BE2C (cell line): ENCODE results near the gene CYBA.

Experiments
- DNase-seq: peaks from one replicate; pipeline ENCODE4 v3.0.0-alpha.2; 2020
- H3K27me3 ChIP-seq: fragments of 250-450 bp; sonication (Bioruptor Pico); 2 replicates; pipeline ENCODE4 v1.5.1; 2020; ENCODE audit warnings: mild to moderate bottlenecking
- H3K36me3 ChIP-seq: fragments of 250-450 bp; sonication (Bioruptor Pico); 2 replicates; pipeline ENCODE4 v1.5.1; 2020; ENCODE audit warnings: mild to moderate bottlenecking
- H3K4me1 ChIP-seq: fragments of 250-450 bp; sonication (Bioruptor Pico); 2 replicates; pipeline ENCODE4 v1.5.1; 2020
- H3K4me3 ChIP-seq: 2 replicates; pipeline ENCODE4 v1.5.1; 2011; ENCODE audit warnings: low read depth, low read length
- H3K9me3 ChIP-seq: fragments of 250-450 bp; sonication (Bioruptor Pico); 2 replicates; pipeline ENCODE4 v1.5.1; 2020
- CTCF ChIP-seq: IDR thresholded peaks from 2 replicates; pipeline ENCODE4 v1.5.1; 2012; ENCODE audit warnings: mild to moderate bottlenecking, low read depth, low read length

CYBA gene

DNA sequence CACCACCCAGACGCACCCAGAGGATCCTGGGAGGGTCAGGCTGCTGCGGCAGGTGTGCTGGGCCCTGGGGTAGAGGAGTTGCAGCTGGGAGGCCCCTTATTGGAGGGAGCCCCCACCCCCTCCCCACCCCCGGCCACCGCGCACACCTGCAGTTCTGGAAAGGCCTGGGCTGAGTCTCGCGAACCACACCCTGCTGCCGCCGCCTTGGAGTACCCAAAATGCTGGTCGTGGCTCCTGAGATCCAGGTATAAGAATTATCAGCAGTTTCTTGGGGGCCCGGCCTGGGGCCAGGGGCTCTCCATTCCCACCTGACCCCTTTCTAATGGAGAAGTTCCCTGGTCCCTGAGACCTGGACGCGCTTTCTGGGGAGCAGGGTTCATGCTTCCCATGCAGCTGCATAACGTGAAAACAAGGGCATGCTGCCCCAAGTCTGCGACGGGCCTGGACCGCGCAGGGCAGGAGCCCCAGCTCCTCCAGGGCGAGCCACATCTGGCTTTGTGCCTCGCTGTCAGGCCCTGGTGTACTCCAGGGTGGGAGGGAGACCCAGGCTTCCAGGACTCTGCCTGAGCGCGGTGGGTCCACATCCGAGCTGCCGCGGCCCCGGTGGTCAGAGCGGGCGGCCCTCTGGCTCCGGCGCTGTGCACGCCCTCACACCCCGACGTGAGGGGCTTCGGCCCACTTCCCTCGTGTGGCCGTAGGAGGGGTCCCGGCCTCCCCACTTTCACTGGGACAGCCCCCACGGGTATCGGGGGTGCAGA lies 42.7 kb upstream of the CYBA start:
- Histone ChIP-seq H3K36me3 (peaks cover 7% of the 10 kb centered on the region), H3K4me3 (no peak overlapping the region), H3K9me3 (no peaks in the 10 kb centered on the region), H3K27me3 (no peaks in the 10 kb centered on the region), H3K4me1 (no peaks in the 10 kb centered on the region)
- no peak for DNase-seq
- TF ChIP-seq CTCF: no peak

DNA sequence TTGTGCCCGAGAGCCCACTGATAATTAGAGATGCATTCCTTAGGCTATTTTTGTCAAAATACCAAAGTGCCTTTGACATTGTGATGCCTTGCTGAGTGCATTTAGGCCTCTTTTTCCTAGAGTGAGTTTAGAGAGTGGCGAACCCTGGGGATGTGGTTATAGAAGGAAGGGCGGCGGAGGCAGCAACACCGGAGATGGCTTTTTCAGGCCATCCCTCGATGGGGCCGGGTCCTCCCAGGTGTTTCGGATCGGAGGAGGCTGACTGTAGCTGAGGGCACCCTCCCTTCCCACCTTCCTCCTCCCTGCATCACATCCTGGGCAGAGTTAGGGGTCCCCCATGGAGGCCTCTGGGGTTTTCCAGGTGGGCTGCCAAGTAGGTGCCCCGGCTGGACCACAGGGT lies 42.0 kb upstream of the CYBA start:
- no peak for DNase-seq
- H3K36me3 ChIP-seq: peaks cover 4% of the 10 kb centered on the region; the same call in 1 of the 2 replicates
- no peaks in the 10 kb centered on the region for H3K9me3 ChIP-seq
- H3K4me3 ChIP-seq: no peak overlapping the region
- no peak for TF ChIP-seq CTCF
- no peaks in the 10 kb centered on the region for H3K27me3 ChIP-seq
- no peaks in the 10 kb centered on the region for H3K4me1 ChIP-seq

GRCh38 chr16:88691924-88692560 lies 41.2 kb upstream of the CYBA start:
- Histone ChIP-seq H3K4me3 (no peak overlapping the region), H3K4me1 (no peaks in the 10 kb centered on the region), H3K27me3 (peaks cover 4% of the 10 kb centered on the region), H3K36me3 (peaks cover 4% of the 10 kb centered on the region; the same call in 1 of the 2 replicates), H3K9me3 (no peaks in the 10 kb centered on the region)
- TF ChIP-seq CTCF: no peak
- DNase-seq: no peak

DNA sequence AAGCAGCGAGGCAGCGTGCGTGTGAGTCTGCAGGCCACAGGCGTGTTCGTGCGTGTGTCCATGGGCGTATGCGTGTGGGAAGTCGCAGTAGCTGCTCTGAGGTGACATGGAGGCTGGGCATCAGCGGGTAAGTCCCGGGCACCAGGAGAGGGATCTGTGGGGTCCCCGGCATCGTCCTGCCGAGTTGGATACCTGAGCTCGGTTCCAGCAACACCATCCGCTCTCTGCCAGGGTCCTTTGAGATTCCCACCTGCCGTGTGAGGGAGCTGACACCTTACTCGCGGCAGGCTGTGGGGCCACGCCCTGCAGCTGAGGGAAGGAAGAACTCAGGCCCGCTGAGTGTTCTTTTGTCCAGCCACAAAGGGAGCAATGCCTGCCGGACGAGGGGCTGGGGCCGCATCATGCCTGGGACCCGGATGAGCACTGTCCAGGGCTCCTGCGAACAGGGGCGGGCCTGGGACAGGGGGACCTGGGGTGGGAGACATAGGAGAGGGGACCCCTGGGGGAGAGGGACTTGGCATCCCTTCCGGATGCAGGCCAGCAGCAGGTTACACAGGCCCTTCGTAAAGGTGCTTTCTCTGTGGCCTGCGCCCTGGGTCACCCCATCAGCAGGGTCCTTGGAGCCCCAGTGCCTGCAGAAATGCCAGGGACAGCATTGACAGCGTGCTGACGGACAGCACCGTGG lies 40.4 kb upstream of the CYBA start:
- H3K9me3 ChIP-seq: no peaks in the 10 kb centered on the region
- peaks cover 4% of the 10 kb centered on the region; the same call in 1 of the 2 replicates for H3K36me3 ChIP-seq
- H3K27me3 ChIP-seq: peaks cover 9% of the 10 kb centered on the region
- no peaks in the 10 kb centered on the region for H3K4me1 ChIP-seq
- no peak for DNase-seq
- no peak for TF ChIP-seq CTCF
- H3K4me3 ChIP-seq: no peak overlapping the region

GRCh38 chr16:88690341-88691128 lies 39.7 kb upstream of the CYBA start:
- Histone ChIP-seq H3K9me3 (no peaks in the 10 kb centered on the region), H3K4me1 (no peaks in the 10 kb centered on the region), H3K27me3 (peaks cover 15% of the 10 kb centered on the region), H3K4me3 (no peak overlapping the region), H3K36me3 (no peaks in the 10 kb centered on the region)
- DNase-seq: no peak
- TF ChIP-seq CTCF: no peak
